Sigmoid colon (tissue), 4 donors: Measurements from ENCODE around the gene ZFYVE21.

Experiments used
- CTCF ChIP-seq, 4 experiments: fragments of 450-650 bp in 3 of 4; fragments of 200-600 bp in 1 of 4; IDR thresholded peaks; one replicate each; pipeline ENCODE4 v1.5.1; 2016 to 2019; ENCODE audit warnings: antibody characterized with exemption in 4 of 4, mild to moderate bottlenecking in 3 of 4, moderate library complexity in 2 of 4
- EP300 ChIP-seq, 4 donors: sonication (generic); formaldehyde crosslinking; IDR thresholded peaks; one replicate each; pipeline ENCODE4 v1.6.1; 2017; ENCODE audit warnings: antibody characterized with exemption in 4 of 4
- POLR2A ChIP-seq, 2 donors: fragments of 450-650 bp; IDR thresholded peaks; one replicate each; pipeline ENCODE4 v1.6.1; 2016; ENCODE audit warnings: antibody characterized with exemption in 2 of 2, mild to moderate bottlenecking in 2 of 2, moderate library complexity in 2 of 2

- TF ChIP-seq POLR2A (IDR thresholded peaks at IDR 0.05) (no peak), CTCF (IDR thresholded peaks at IDR 0.05) (no peak), EP300 (IDR thresholded peaks at IDR 0.05) (no peak)
Observed at GRCh38 chr14:103699261-103699661, 16.3 kb upstream of the ZFYVE21 start.
